ENCODE measurements around the gene HPN.

Gene HPN

DNA sequence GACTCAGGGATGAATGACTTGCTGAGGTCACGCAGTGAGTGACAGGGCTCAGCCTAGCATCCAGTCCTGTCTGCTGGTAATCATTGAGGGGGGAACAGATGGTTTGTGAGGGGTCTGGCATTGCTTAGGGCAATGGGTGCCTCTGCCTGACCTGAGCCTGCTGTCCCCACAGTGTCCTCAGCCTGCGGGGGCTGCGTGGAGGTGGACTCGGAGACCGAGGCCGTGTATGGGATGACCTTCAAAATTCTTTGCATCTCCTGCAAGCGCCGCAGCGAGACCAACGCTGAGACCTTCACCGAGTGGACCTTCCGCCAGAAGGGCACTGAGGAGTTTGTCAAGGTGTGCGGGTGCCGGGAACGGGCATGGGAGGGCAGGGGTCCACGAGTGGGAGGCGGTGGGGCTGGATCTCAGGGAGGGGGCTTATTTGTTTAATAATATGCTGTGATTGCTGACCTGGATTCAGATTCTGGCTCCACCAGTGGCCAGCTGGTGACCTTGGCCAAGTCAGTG lies 9.1 kb upstream of the HPN start:
- Histone ChIP-seq H3K9me2 (replicated peaks; ENCODE audit: insufficient read depth, low read length) (no peaks in the 10 kb centered on the region), H3F3A (ENCODE audit: insufficient read depth, low read length) (no peaks in the 10 kb centered on the region), H3K4me1 (ENCODE audit: low read length) (no peaks in the 10 kb centered on the region), H2AFZ (ENCODE audit: low read length) (no peak overlapping the region), H3K9me3 (replicated peaks; ENCODE audit: insufficient read depth, low read length) (no peaks in the 10 kb centered on the region), H3K4me3 (ENCODE audit: low read length) (no peak overlapping the region), H3K79me2 (ENCODE audit: low read length) (no peaks in the 10 kb centered on the region), H3K9ac (ENCODE audit: low read length) (no peak overlapping the region), H3K4me2 (ENCODE audit: low read depth, low read length) (no peak overlapping the region), H3K27ac (ENCODE audit: low read length) (no peak overlapping the region), H4K20me1 (ENCODE audit: insufficient read depth, low read length) (no peaks in the 10 kb centered on the region), H3K36me3 (replicated peaks; ENCODE audit: insufficient read depth, low read length) (no peaks in the 10 kb centered on the region), H3K27me3 (replicated peaks; ENCODE audit: insufficient read depth, low read length) (peaks cover 70% of the 10 kb centered on the region)
- TF ChIP-seq EZH2phosphoT487 (IDR thresholded peaks at IDR 0.05; ENCODE audit: low read length) (no peak), CTCF (IDR thresholded peaks at IDR 0.05; ENCODE audit: low read length) (no peak), EZH2 (optimal IDR thresholded peaks at IDR 0.05; ENCODE audit: low read depth, low read length) (no peak)
- no peak for DNase-seq

GRCh38 chr19:35033067-35034004 lies 8.2 kb upstream of the HPN start:
- no peak for TF ChIP-seq EZH2phosphoT487 (IDR thresholded peaks at IDR 0.05; ENCODE audit: low read length)
- TF ChIP-seq EZH2 (optimal IDR thresholded peaks at IDR 0.05; ENCODE audit: low read depth, low read length): no peak
- no peak for TF ChIP-seq CTCF (IDR thresholded peaks at IDR 0.05; ENCODE audit: low read length)
- no peaks in the 10 kb centered on the region for H3F3A ChIP-seq (ENCODE audit: insufficient read depth, low read length)
- no peaks in the 10 kb centered on the region for H3K36me3 ChIP-seq (replicated peaks; ENCODE audit: insufficient read depth, low read length)
- no peak for DNase-seq
- no peak overlapping the region for H3K4me2 ChIP-seq (ENCODE audit: low read depth, low read length)
- H4K20me1 ChIP-seq (ENCODE audit: insufficient read depth, low read length): no peaks in the 10 kb centered on the region
- peaks cover 78% of the 10 kb centered on the region for H3K27me3 ChIP-seq (replicated peaks; ENCODE audit: insufficient read depth, low read length)
- no peaks in the 10 kb centered on the region for H3K9me3 ChIP-seq (replicated peaks; ENCODE audit: insufficient read depth, low read length)
- no peaks in the 10 kb centered on the region for H3K4me1 ChIP-seq (ENCODE audit: low read length)
- no peak overlapping the region for H3K27ac ChIP-seq (ENCODE audit: low read length)
- no peak overlapping the region for H3K9ac ChIP-seq (ENCODE audit: low read length)
- no peak overlapping the region for H3K4me3 ChIP-seq (ENCODE audit: low read length)
- no peaks in the 10 kb centered on the region for H3K9me2 ChIP-seq (replicated peaks; ENCODE audit: insufficient read depth, low read length)
- H3K79me2 ChIP-seq (ENCODE audit: low read length): no peaks in the 10 kb centered on the region
- no peak overlapping the region for H2AFZ ChIP-seq (ENCODE audit: low read length)

DNA sequence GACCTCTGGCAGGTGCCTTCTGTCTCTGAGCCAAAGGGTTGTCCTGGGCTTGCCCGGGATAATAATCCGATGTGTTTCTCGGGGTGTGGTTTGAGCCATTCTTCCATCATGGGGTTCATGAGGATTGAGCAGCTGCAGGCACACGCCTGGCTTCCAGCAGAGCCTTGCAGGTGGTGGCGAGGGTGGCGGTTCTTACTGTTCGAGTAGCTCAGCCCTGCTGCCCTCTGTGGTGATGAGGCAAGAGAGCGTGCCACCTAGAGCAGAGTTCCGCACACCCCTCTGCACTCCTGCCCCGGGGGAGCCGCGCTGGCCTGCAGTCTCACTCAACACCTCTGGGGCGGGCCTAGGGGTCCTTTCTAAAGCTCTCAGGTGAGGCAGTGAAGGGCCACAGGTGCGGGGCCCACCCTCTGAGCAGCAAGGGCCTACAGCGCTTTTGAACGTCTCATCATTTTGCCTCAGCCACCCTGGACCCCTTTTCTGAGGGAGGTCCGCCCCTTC lies 7.5 kb upstream of the HPN start:
- Histone ChIP-seq H3K27ac (ENCODE audit: low read length) (no peak overlapping the region), H3K79me2 (ENCODE audit: low read length) (no peaks in the 10 kb centered on the region), H3K36me3 (replicated peaks; ENCODE audit: insufficient read depth, low read length) (no peaks in the 10 kb centered on the region), H3F3A (ENCODE audit: insufficient read depth, low read length) (no peaks in the 10 kb centered on the region), H3K9me3 (replicated peaks; ENCODE audit: insufficient read depth, low read length) (no peaks in the 10 kb centered on the region), H3K27me3 (replicated peaks; ENCODE audit: insufficient read depth, low read length) (peaks cover 86% of the 10 kb centered on the region), H3K4me3 (ENCODE audit: low read length) (no peak overlapping the region), H3K9me2 (replicated peaks; ENCODE audit: insufficient read depth, low read length) (no peaks in the 10 kb centered on the region), H2AFZ (ENCODE audit: low read length) (no peak overlapping the region), H3K4me1 (ENCODE audit: low read length) (no peaks in the 10 kb centered on the region), H3K9ac (ENCODE audit: low read length) (no peak overlapping the region), H4K20me1 (ENCODE audit: insufficient read depth, low read length) (no peaks in the 10 kb centered on the region), H3K4me2 (ENCODE audit: low read depth, low read length) (no peak overlapping the region)
- no peak for TF ChIP-seq CTCF (IDR thresholded peaks at IDR 0.05; ENCODE audit: low read length)
- no peak for TF ChIP-seq EZH2phosphoT487 (IDR thresholded peaks at IDR 0.05; ENCODE audit: low read length)
- TF ChIP-seq EZH2 (optimal IDR thresholded peaks at IDR 0.05; ENCODE audit: low read depth, low read length): no peak
- no peak for DNase-seq

All from MM.1S (cell line).